PC-3 (cell line): Measurements from ENCODE around the gene KIAA1614. TPM values are rescaled to one million over a fixed set of nuclear protein-coding genes. Genes with fewer than 3 reads are reported as not detected.

ENCODE experiments used
- ATAC-seq: fragments of 200-7000 bp; cut with Tn5 transposase; 2 replicates; pipeline ENCODE4 v1.9.1; 2020; ENCODE audit warnings: mild to moderate bottlenecking, moderate library complexity
- BruUV-seq: library from RNA; stranded (reverse); fragments of 400-500 nt; replicated peaks from 2 replicates; lab custom pipeline; 2021; lab: Mats Ljungman, UMichigan
- CTCF ChIA-PET: fragments of 300-600 bp; sonication (Branson Sonifier 250); formaldehyde crosslinking; loops from one replicate; lab custom pipeline; 2022; ENCODE audit warnings: antibody characterized with exemption; lab: Charles Lee
- POLR2A ChIA-PET: fragments of 300-600 bp; sonication (Branson Sonifier 250); formaldehyde crosslinking; loops from one replicate; lab custom pipeline; 2022; ENCODE audit warnings: antibody characterized with exemption; ENCODE audit not compliant: unreplicated experiment; lab: Charles Lee
- DNase-seq: peaks from one replicate; pipeline ENCODE4 v3.0.0-alpha.2; 2015
- H2AFZ ChIP-seq: fragments of 300-600 bp; sonication (generic); 2 replicates; pipeline ENCODE4 v1.6.0; 2016; ENCODE audit warnings: antibody characterized with exemption, low read length
- H3F3A ChIP-seq: fragments of 300-600 bp; sonication (generic); one replicate; pipeline ENCODE4 v1.6.0; 2017; ENCODE audit warnings: antibody characterized with exemption, low read length, control low read depth, mild to moderate bottlenecking; ENCODE audit not compliant: unreplicated experiment
- H3K27ac ChIP-seq: fragments of 300-600 bp; sonication (generic); 2 replicates; pipeline ENCODE4 v1.5.1; 2016; ENCODE audit warnings: mild to moderate bottlenecking, low read length
- H3K27me3 ChIP-seq: fragments of 300-600 bp; sonication (generic); 2 replicates; pipeline ENCODE4 v1.6.1; 2016; ENCODE audit warnings: low read length, mixed read lengths
- H3K36me3 ChIP-seq: fragments of 300-600 bp; sonication (generic); 2 replicates; pipeline ENCODE4 v1.6.1; 2016; ENCODE audit warnings: low read depth, mixed run types, low read length, mixed read lengths
- H3K4me1 ChIP-seq: fragments of 300-600 bp; sonication (generic); 2 replicates; pipeline ENCODE4 v1.5.1; 2016; ENCODE audit warnings: low read length; ENCODE audit not compliant: insufficient read depth
- H3K4me2 ChIP-seq: fragments of 300-600 bp; sonication (generic); 2 replicates; pipeline ENCODE4 v1.6.0; 2016; ENCODE audit warnings: low read length
- H3K4me3 ChIP-seq: fragments of 300-600 bp; sonication (generic); 2 replicates; pipeline ENCODE4 v1.5.1; 2016; ENCODE audit warnings: mild to moderate bottlenecking, low read length, mixed read lengths
- H3K79me2 ChIP-seq: fragments of 300-600 bp; sonication (generic); 2 replicates; pipeline ENCODE4 v1.6.1; 2017; ENCODE audit warnings: low read length, mixed read lengths
- H3K9ac ChIP-seq: fragments of 300-600 bp; sonication (generic); 2 replicates; pipeline ENCODE4 v1.6.0; 2016; ENCODE audit warnings: mild to moderate bottlenecking, low read length
- H3K9me2 ChIP-seq: fragments of 300-600 bp; sonication (generic); replicated peaks from 2 replicates; pipeline ENCODE4 v1.6.1; 2016; ENCODE audit warnings: mixed run types, low read length, mixed read lengths
- H3K9me3 ChIP-seq: fragments of 300-600 bp; sonication (generic); 2 replicates; pipeline ENCODE4 v1.6.1; 2016; ENCODE audit warnings: low read length, mixed read lengths
- H4K20me1 ChIP-seq: fragments of 300-600 bp; sonication (generic); 2 replicates; pipeline ENCODE4 v1.6.1; 2016; ENCODE audit warnings: low read length, mixed read lengths
- CTCF ChIP-seq: fragments of 300-600 bp; sonication (generic); conservative IDR thresholded peaks from 2 replicates; pipeline ENCODE4 v1.5.1; 2017; ENCODE audit warnings: antibody characterized with exemption, low read depth, mild to moderate bottlenecking, low read length
- EZH2 ChIP-seq: fragments of 300-600 bp; sonication (generic); IDR thresholded peaks from one replicate; pipeline ENCODE4 v1.6.1; 2017; ENCODE audit warnings: antibody characterized with exemption, mild to moderate bottlenecking, low read length; ENCODE audit not compliant: unreplicated experiment
- EZH2phosphoT487 ChIP-seq: fragments of 300-600 bp; sonication (generic); IDR thresholded peaks from 2 replicates; pipeline ENCODE4 v1.6.1; 2018; ENCODE audit warnings: mild to moderate bottlenecking, antibody characterized with exemption, low read length, borderline replicate concordance
- intact Hi-C: fragments of 100-400 bp; cut with micrococcal nuclease; formaldehyde crosslinking; loops from 2 replicates; pipeline ENCODE4 v1.9.0; 2023
- total RNA-seq: library from RNA; depleted of rRNA; stranded (reverse); fragments of >200 nt; gene quantifications from 2 replicates; pipeline ENCODE4 v1.2.3, GENCODE V29; 2014

The KIAA1614 gene
- total RNA-seq, 1 experiment from 2014 or later: not detected

GRCh38 chr1:180901076-180901990 lies 11.4 kb upstream of the KIAA1614 start:
- BruUV-seq: no TSS peak
- TF ChIP-seq CTCF: no peak
- Histone ChIP-seq H3K4me2 (no peak overlapping the region), H3K79me2 (no peaks in the 10 kb centered on the region), H3K27me3 (no peaks in the 10 kb centered on the region), H4K20me1 (no peaks in the 10 kb centered on the region), H3K9me2 (no peaks in the 10 kb centered on the region), H3K9me3 (no peaks in the 10 kb centered on the region), H3K4me3 (no peak overlapping the region), H3K27ac (no peak overlapping the region), H3F3A (no peaks in the 10 kb centered on the region), H3K9ac (no peak overlapping the region), H3K4me1 (no peaks in the 10 kb centered on the region), H2AFZ (no peak overlapping the region), H3K36me3 (no peaks in the 10 kb centered on the region)
- ChIA-PET CTCF (interaction anchor here (0.6 kb wide), 2 partner anchors 120 to 226 kb away, joined by 3 to 4 read pairs; no protein-coding TSS in a partner anchor), POLR2A (no interaction called here)
- ATAC-seq (no peak), DNase-seq (no peak)
- intact Hi-C loops: no loop called here

GRCh38 chr1:180902541-180902940 lies 10.2 kb upstream of the KIAA1614 start:
- Histone ChIP-seq H3K4me1 (no peaks in the 10 kb centered on the region), H3K4me2 (no peak overlapping the region), H3F3A (no peaks in the 10 kb centered on the region), H3K9ac (no peak overlapping the region), H3K9me2 (no peaks in the 10 kb centered on the region), H3K27me3 (no peaks in the 10 kb centered on the region), H3K79me2 (no peaks in the 10 kb centered on the region), H2AFZ (no peak overlapping the region), H3K4me3 (no peak overlapping the region), H4K20me1 (no peaks in the 10 kb centered on the region), H3K9me3 (no peaks in the 10 kb centered on the region), H3K36me3 (no peaks in the 10 kb centered on the region), H3K27ac (no peak overlapping the region)
- ATAC-seq (no peak), DNase-seq (no peak)
- no TSS peak for BruUV-seq
- intact Hi-C loops: no loop called here
- POLR2A ChIA-PET: no interaction called here
- CTCF ChIA-PET: interaction anchor here (0.6 kb wide), 1 partner anchor 240 kb away, joined by 4 read pairs; no protein-coding TSS in a partner anchor
- TF ChIP-seq EZH2phosphoT487 (no peak), EZH2 (no peak), CTCF (no peak)

- no peaks in the 10 kb centered on the region for H3K79me2 ChIP-seq
- H3K9me2 ChIP-seq: no peaks in the 10 kb centered on the region
- ATAC-seq (no peak), DNase-seq (no peak)
- H3K36me3 ChIP-seq: no peaks in the 10 kb centered on the region
- no peaks in the 10 kb centered on the region for H3K9me3 ChIP-seq
- H3K27me3 ChIP-seq: no peaks in the 10 kb centered on the region
- no peaks in the 10 kb centered on the region for H4K20me1 ChIP-seq
- H3K4me3 ChIP-seq: no peak overlapping the region
- H3K4me2 ChIP-seq: no peak overlapping the region
- no peak overlapping the region for H3K27ac ChIP-seq
- H3F3A ChIP-seq: no peaks in the 10 kb centered on the region
- no peaks in the 10 kb centered on the region for H3K4me1 ChIP-seq
- no peak overlapping the region for H2AFZ ChIP-seq
- CTCF ChIA-PET: no interaction called here
- H3K9ac ChIP-seq: no peak overlapping the region
- BruUV-seq: no TSS peak
- intact Hi-C loops: no loop called here
- POLR2A ChIA-PET: no interaction called here
- TF ChIP-seq EZH2 (no peak), CTCF (no peak), EZH2phosphoT487 (no peak)
These were observed 6.8 kb upstream of the KIAA1614 start for GRCh38 chr1:180905927-180906326.
